Measurements from ENCODE around the gene RIMS1.

RIMS1 gene

DNA sequence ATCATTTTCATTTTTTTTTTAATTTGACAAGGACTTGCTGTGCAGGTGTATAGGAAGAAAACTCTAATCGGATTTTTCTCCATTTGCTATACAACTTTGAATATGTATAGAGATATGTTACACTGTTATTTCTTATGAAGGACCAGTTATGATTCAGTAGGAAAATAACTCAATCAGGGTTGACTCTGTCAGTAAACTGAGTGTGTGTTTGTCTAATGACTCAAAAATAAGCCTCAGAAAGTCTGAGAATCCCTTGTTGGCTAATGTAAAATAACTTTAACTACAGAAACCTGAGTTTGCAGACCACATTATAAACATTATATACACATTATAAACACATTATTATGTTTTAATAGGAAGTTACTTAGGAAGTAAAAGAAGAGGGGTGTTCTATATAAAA, 352.6 kb downstream of the RIMS1 start:
- H3K9ac ChIP-seq (ENCODE audit: low read length), result no peak overlapping the region
- no peaks in the 10 kb centered on the region for H3K36me3 ChIP-seq (replicated peaks; ENCODE audit: insufficient read depth, low read length)
- no peaks in the 10 kb centered on the region for H4K20me1 ChIP-seq (ENCODE audit: insufficient read depth, low read length)
- no peak overlapping the region for H3K4me2 ChIP-seq (ENCODE audit: low read depth, low read length)
- no peak for DNase-seq
- H3K79me2 ChIP-seq (ENCODE audit: low read length), result no peaks in the 10 kb centered on the region
- no peak overlapping the region for H3K4me3 ChIP-seq (ENCODE audit: low read length)
- no peaks in the 10 kb centered on the region for H3K9me2 ChIP-seq (replicated peaks; ENCODE audit: insufficient read depth, low read length)
- H3K9me3 ChIP-seq (replicated peaks; ENCODE audit: insufficient read depth, low read length), result no peaks in the 10 kb centered on the region
- H3F3A ChIP-seq (ENCODE audit: insufficient read depth, low read length), result no peaks in the 10 kb centered on the region
- no peak overlapping the region for H3K27ac ChIP-seq (ENCODE audit: low read length)
- no peak overlapping the region for H2AFZ ChIP-seq (ENCODE audit: low read length)
- TF ChIP-seq EZH2 (optimal IDR thresholded peaks at IDR 0.05; ENCODE audit: low read depth, low read length), result no peak
- TF ChIP-seq EZH2phosphoT487 (IDR thresholded peaks at IDR 0.05; ENCODE audit: low read length), result no peak
- TF ChIP-seq, protein P1, sequence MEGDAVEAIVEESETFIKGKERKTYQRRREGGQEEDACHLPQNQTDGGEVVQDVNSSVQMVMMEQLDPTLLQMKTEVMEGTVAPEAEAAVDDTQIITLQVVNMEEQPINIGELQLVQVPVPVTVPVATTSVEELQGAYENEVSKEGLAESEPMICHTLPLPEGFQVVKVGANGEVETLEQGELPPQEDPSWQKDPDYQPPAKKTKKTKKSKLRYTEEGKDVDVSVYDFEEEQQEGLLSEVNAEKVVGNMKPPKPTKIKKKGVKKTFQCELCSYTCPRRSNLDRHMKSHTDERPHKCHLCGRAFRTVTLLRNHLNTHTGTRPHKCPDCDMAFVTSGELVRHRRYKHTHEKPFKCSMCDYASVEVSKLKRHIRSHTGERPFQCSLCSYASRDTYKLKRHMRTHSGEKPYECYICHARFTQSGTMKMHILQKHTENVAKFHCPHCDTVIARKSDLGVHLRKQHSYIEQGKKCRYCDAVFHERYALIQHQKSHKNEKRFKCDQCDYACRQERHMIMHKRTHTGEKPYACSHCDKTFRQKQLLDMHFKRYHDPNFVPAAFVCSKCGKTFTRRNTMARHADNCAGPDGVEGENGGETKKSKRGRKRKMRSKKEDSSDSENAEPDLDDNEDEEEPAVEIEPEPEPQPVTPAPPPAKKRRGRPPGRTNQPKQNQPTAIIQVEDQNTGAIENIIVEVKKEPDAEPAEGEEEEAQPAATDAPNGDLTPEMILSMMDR (IDR thresholded peaks at IDR 0.05; ENCODE audit: low read length), result no peak
- no peaks in the 10 kb centered on the region for H3K27me3 ChIP-seq (replicated peaks; ENCODE audit: insufficient read depth, low read length)
- no peaks in the 10 kb centered on the region for H3K4me1 ChIP-seq (ENCODE audit: low read length)

DNA sequence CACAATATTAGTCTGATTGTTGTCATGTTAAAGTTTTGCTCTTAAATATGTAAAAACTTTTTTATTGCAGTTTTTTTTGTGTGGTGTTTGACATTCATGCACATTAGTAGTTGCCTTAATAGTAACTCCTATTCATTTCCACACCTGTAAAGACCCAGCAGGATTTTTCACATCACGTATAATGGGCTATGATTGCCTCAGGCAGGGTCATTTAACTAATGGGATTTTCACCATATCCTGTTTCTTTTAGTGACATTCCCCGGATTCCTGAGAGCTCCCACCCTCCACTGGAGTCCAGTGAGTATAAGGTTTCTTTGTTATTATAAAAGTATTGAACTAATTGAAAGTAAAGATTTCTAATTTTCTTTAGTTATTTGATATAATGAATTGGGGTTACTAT, 359.2 kb downstream of the RIMS1 start:
- no peaks in the 10 kb centered on the region for H4K20me1 ChIP-seq (ENCODE audit: insufficient read depth, low read length)
- no peaks in the 10 kb centered on the region for H3K9me3 ChIP-seq (replicated peaks; ENCODE audit: insufficient read depth, low read length)
- no peak overlapping the region for H3K9ac ChIP-seq (ENCODE audit: low read length)
- no peaks in the 10 kb centered on the region for H3K79me2 ChIP-seq (ENCODE audit: low read length)
- no peaks in the 10 kb centered on the region for H3K27me3 ChIP-seq (replicated peaks; ENCODE audit: insufficient read depth, low read length)
- H3K4me1 ChIP-seq (ENCODE audit: low read length), result no peaks in the 10 kb centered on the region
- H3K4me3 ChIP-seq (ENCODE audit: low read length), result no peak overlapping the region
- TF ChIP-seq EZH2 (optimal IDR thresholded peaks at IDR 0.05; ENCODE audit: low read depth, low read length), result no peak
- TF ChIP-seq, protein P1 (IDR thresholded peaks at IDR 0.05; ENCODE audit: low read length), result no peak
- no peak for TF ChIP-seq EZH2phosphoT487 (IDR thresholded peaks at IDR 0.05; ENCODE audit: low read length)
- H2AFZ ChIP-seq (ENCODE audit: low read length), result no peak overlapping the region
- no peaks in the 10 kb centered on the region for H3F3A ChIP-seq (ENCODE audit: insufficient read depth, low read length)
- no peak for DNase-seq
- no peaks in the 10 kb centered on the region for H3K36me3 ChIP-seq (replicated peaks; ENCODE audit: insufficient read depth, low read length)
- H3K9me2 ChIP-seq (replicated peaks; ENCODE audit: insufficient read depth, low read length), result no peaks in the 10 kb centered on the region
- no peak overlapping the region for H3K4me2 ChIP-seq (ENCODE audit: low read depth, low read length)
- no peak overlapping the region for H3K27ac ChIP-seq (ENCODE audit: low read length)

DNA sequence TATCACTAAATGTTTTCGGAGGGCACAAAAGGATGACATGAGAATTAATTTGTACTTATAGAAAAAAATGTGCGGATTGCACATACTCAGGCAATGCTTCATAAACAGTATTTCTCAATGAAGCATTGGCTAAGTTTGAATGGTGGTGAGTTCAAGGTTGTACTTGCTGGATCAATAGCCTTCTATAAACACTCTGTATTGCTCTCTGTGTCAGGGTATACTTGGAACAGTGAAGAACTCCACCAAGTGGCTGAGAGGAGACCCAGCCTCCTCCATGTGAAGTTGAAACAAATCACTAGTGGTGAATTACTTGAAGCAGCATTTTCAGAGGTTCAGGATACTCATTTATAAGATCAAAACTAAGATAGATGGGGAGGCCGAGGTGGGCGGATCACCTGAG, 360.6 kb downstream of the RIMS1 start:
- no peak overlapping the region for H2AFZ ChIP-seq (ENCODE audit: low read length)
- no peaks in the 10 kb centered on the region for H3K9me2 ChIP-seq (replicated peaks; ENCODE audit: insufficient read depth, low read length)
- H3K79me2 ChIP-seq (ENCODE audit: low read length), result no peaks in the 10 kb centered on the region
- H3K27ac ChIP-seq (ENCODE audit: low read length), result no peak overlapping the region
- no peaks in the 10 kb centered on the region for H4K20me1 ChIP-seq (ENCODE audit: insufficient read depth, low read length)
- TF ChIP-seq, protein P1 (IDR thresholded peaks at IDR 0.05; ENCODE audit: low read length), result no peak
- TF ChIP-seq EZH2 (optimal IDR thresholded peaks at IDR 0.05; ENCODE audit: low read depth, low read length), result no peak
- TF ChIP-seq EZH2phosphoT487 (IDR thresholded peaks at IDR 0.05; ENCODE audit: low read length), result no peak
- no peak overlapping the region for H3K4me2 ChIP-seq (ENCODE audit: low read depth, low read length)
- no peak overlapping the region for H3K9ac ChIP-seq (ENCODE audit: low read length)
- no peaks in the 10 kb centered on the region for H3K9me3 ChIP-seq (replicated peaks; ENCODE audit: insufficient read depth, low read length)
- no peak overlapping the region for H3K4me3 ChIP-seq (ENCODE audit: low read length)
- no peaks in the 10 kb centered on the region for H3K27me3 ChIP-seq (replicated peaks; ENCODE audit: insufficient read depth, low read length)
- DNase-seq, result no peak
- H3K4me1 ChIP-seq (ENCODE audit: low read length), result no peaks in the 10 kb centered on the region
- no peaks in the 10 kb centered on the region for H3F3A ChIP-seq (ENCODE audit: insufficient read depth, low read length)
- H3K36me3 ChIP-seq (replicated peaks; ENCODE audit: insufficient read depth, low read length), result no peaks in the 10 kb centered on the region
